Measurements from ENCODE around the gene MLLT3.

DNA sequence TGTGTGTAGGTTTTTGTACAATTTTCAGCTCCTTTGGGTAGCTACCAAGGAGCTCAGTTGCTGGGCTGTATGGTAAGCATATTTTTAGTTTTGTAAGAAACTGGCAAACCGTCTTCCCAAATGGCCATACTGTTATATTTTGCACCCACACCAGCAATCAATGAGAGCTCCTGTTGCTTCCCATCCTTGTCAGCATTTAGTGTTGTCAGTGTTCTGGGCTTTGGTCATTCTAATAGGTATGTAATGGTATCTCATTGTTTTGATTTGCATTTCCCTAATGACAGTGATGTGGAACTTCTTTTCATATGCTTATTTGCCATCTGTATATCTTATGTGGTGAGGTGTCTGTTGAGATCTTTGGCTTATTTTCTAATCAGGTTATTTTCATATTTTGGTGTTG lies 320.1 kb downstream of the MLLT3 start:
- no peak for TF ChIP-seq CTCF (conservative IDR thresholded peaks at IDR 0.05 in 1 of 2, IDR thresholded peaks at IDR 0.05 in 1 of 2; ENCODE audit: extremely low read depth in 1 of 2, insufficient read depth in 1 of 2, low read depth in 1 of 2, low read length in 2 of 2)
- no peak for TF ChIP-seq EZH2 (IDR thresholded peaks at IDR 0.05; ENCODE audit: borderline replicate concordance, low read length)

Data from mammary epithelial cell (primary cell).